ENCODE measurements around the gene DDX52.
A peak's percentile ranks its signal among the peaks of the same experiment; 100 is the strongest.
"Not testable (repeated sequence)": the region's sequence is repeated elsewhere in the genome, so short reads cannot be mapped to it uniquely, and the experiment has no call there.

The DDX52 gene

GRCh38 chr17:37651849-37652248 is 8.6 kb upstream of the DDX52 start:
- no peak for DNase-seq

- peak in 7 of 58 donors; percentile 0 to 8 (median 2) for DNase-seq
Observed at GRCh38 chr17:37650419-37651003, 7.3 kb upstream of the DDX52 start.

GRCh38 chr17:37648555-37648954 is 5.3 kb upstream of the DDX52 start:
- DNase-seq = no peak

GRCh38 chr17:37647856-37648255 is 4.6 kb upstream of the DDX52 start:
- DNase-seq = no peak

- DNase-seq = no peak
Observed at GRCh38 chr17:37643869-37644268, 623 bp upstream of the DDX52 start.

GRCh38 chr17:37642681-37643080 is 565 bp downstream of the DDX52 start:
- DNase-seq = no peak

- DNase-seq = no peak
Observed at GRCh38 chr17:37640015-37640414, 3.2 kb downstream of the DDX52 start.

- DNase-seq = no peak
Observed at GRCh38 chr17:37637956-37638355, 5.3 kb downstream of the DDX52 start.

GRCh38 chr17:37616430-37616829 is 26.8 kb downstream of the DDX52 start:
- not testable (repeated sequence) for DNase-seq

GRCh38 chr17:37614823-37615222 is 28.4 kb downstream of the DDX52 start:
- DNase-seq = no peak

- DNase-seq = no peak
Observed at GRCh38 chr17:37614391-37614790, 28.9 kb downstream of the DDX52 start.

- DNase-seq = no peak
Observed at GRCh38 chr17:37610971-37611370, 32.3 kb downstream of the DDX52 start.

- not testable (repeated sequence) for DNase-seq
Observed at GRCh38 chr17:37610041-37610420, 33.2 kb downstream of the DDX52 start.

- DNase-seq = peak; percentile 72 to 99 (median 95)
Observed at GRCh38 chr17:37609170-37610040, 33.8 kb downstream of the DDX52 start, which contains the start of gene SYNRG. TSS of gene SYNRG (minus strand) at chr17:37609418. CDS start at chr17:37609355, 63 bp downstream.

- peak in 21 of 58 donors; percentile 31 to 68 (median 51) for DNase-seq
Observed at GRCh38 chr17:37608351-37609169, 34.7 kb downstream of the DDX52 start.

- DNase-seq = peak in 1 of 58 donors; percentile 1
Observed at GRCh38 chr17:37607637-37608331, 35.5 kb downstream of the DDX52 start.

- DNase-seq = no peak
Observed at GRCh38 chr17:37605813-37606505, 37.3 kb downstream of the DDX52 start.

- DNase-seq = no peak
Observed at GRCh38 chr17:37605081-37605480, 38.2 kb downstream of the DDX52 start.

GRCh38 chr17:37604556-37604955 is 38.7 kb downstream of the DDX52 start:
- DNase-seq = no peak

GRCh38 chr17:37598145-37598544 is 45.1 kb downstream of the DDX52 start:
- DNase-seq = no peak

- no peak for DNase-seq
Observed at GRCh38 chr17:37592291-37592690, 51.0 kb downstream of the DDX52 start.

Data from anterior cingulate cortex (tissue), 58 donors.